IPS-18c (cell line): Measurements from ENCODE around the gene SLC9A8.
A peak's percentile ranks its signal among the peaks of the same experiment; 100 is the strongest.
"Not testable (repeated sequence)": the region's sequence is repeated elsewhere in the genome, so short reads cannot be mapped to it uniquely, and the experiment has no call there.

ENCODE experiments used
- H3K4me3 ChIP-seq: 2 replicates; pipeline ENCODE4 v1.7.0; 2013; ENCODE audit warnings: low read depth, mild to moderate bottlenecking, low read length, moderate library complexity; ENCODE audit not compliant: insufficient read depth
- H3K9me3 ChIP-seq: one replicate; pipeline ENCODE4 v1.6.1; 2013; ENCODE audit warnings: mild to moderate bottlenecking, low read length, moderate library complexity; ENCODE audit not compliant: control insufficient read depth, insufficient read depth

The SLC9A8 gene

GRCh38 chr20:49803418-49803817 lies 9.2 kb upstream of the SLC9A8 start:
- H3K4me3 ChIP-seq, result no peak overlapping the region
- no peaks in the 10 kb centered on the region for H3K9me3 ChIP-seq

- H3K4me3 ChIP-seq, result no peak overlapping the region
- H3K9me3 ChIP-seq, result no peaks in the 10 kb centered on the region
Observed at GRCh38 chr20:49804364-49804763, 8.3 kb upstream of the SLC9A8 start.

GRCh38 chr20:49805224-49805876 lies 7.3 kb upstream of the SLC9A8 start:
- not testable (repeated sequence) for H3K4me3 ChIP-seq, H3K9me3 ChIP-seq

- H3K4me3 ChIP-seq, result no peak overlapping the region
- H3K9me3 ChIP-seq, result no peaks in the 10 kb centered on the region
Observed at GRCh38 chr20:49808753-49809152, 3.9 kb upstream of the SLC9A8 start.

GRCh38 chr20:49809803-49810359 lies 2.7 kb upstream of the SLC9A8 start:
- Histone ChIP-seq H3K9me3 (no peaks in the 10 kb centered on the region), H3K4me3 (no peak overlapping the region)

GRCh38 chr20:49810491-49811190 lies 2.0 kb upstream of the SLC9A8 start:
- no peaks in the 10 kb centered on the region for H3K9me3 ChIP-seq

GRCh38 chr20:49811825-49812506 lies 662 bp upstream of the SLC9A8 start:
- Histone ChIP-seq H3K9me3 (no peaks in the 10 kb centered on the region), H3K4me3 (peak overlapping the region; percentile 79)

More at GRCh38 chr20:49810491-49811190, 2.0 kb upstream of the SLC9A8 start:
- H3K4me3 ChIP-seq, result no peak overlapping the region

GRCh38 chr20:49813305-49813974 lies 812 bp downstream of the SLC9A8 start:
- Histone ChIP-seq H3K4me3 (peak overlapping the region; percentile 79), H3K9me3 (no peaks in the 10 kb centered on the region)

- Histone ChIP-seq H3K4me3 (no peak overlapping the region), H3K9me3 (no peaks in the 10 kb centered on the region)
Observed at GRCh38 chr20:49814057-49814694, 1.5 kb downstream of the SLC9A8 start.

- H3K9me3 ChIP-seq, result no peaks in the 10 kb centered on the region
Observed at GRCh38 chr20:49818816-49819215, 6.2 kb downstream of the SLC9A8 start.

GRCh38 chr20:49819702-49820101 lies 7.1 kb downstream of the SLC9A8 start:
- Histone ChIP-seq H3K9me3 (no peaks in the 10 kb centered on the region), H3K4me3 (no peak overlapping the region)

More at GRCh38 chr20:49818816-49819215, 6.2 kb downstream of the SLC9A8 start:
- H3K4me3 ChIP-seq, result no peak overlapping the region

- Histone ChIP-seq H3K4me3 (no peak overlapping the region), H3K9me3 (no peaks in the 10 kb centered on the region)
Observed at GRCh38 chr20:49821381-49821780, 8.8 kb downstream of the SLC9A8 start.

- Histone ChIP-seq H3K9me3 (no peaks in the 10 kb centered on the region), H3K4me3 (no peak overlapping the region)
Observed at GRCh38 chr20:49821870-49822331, 9.3 kb downstream of the SLC9A8 start.

GRCh38 chr20:49823152-49823847 lies 10.7 kb downstream of the SLC9A8 start:
- Histone ChIP-seq H3K4me3 (no peak overlapping the region), H3K9me3 (no peaks in the 10 kb centered on the region)

- H3K4me3 ChIP-seq, result no peak overlapping the region
- no peaks in the 10 kb centered on the region for H3K9me3 ChIP-seq
Observed at GRCh38 chr20:49824206-49824605, 11.6 kb downstream of the SLC9A8 start.

- H3K4me3 ChIP-seq, result no peak overlapping the region
- no peaks in the 10 kb centered on the region for H3K9me3 ChIP-seq
Observed at GRCh38 chr20:49825521-49826033, 12.9 kb downstream of the SLC9A8 start.
